Upper lobe of left lung (tissue), 6 donors: Measurements from ENCODE around the gene KNSTRN. TPM values are rescaled to one million over a fixed set of nuclear protein-coding genes. Genes with fewer than 3 reads are reported as not detected.

Experiments
- ATAC-seq, 2 donors: fragments of 200-7000 bp; cut with Tn5 transposase; one replicate each; pipeline ENCODE4 v1.9.1; 2022; ENCODE audit warnings: mild to moderate bottlenecking in 2 of 2, moderate library complexity in 2 of 2; ENCODE audit not compliant: low FRiP score in 2 of 2
- DNase-seq, 2 donors: peaks; one replicate each; pipeline ENCODE4 v3.0.0-alpha.2; 2019 to 2020
- H3K27ac ChIP-seq, 4 donors: fragments of 200-600 bp; sonication (generic); one replicate each; pipeline ENCODE4 v1.5.1; 2016 to 2019
- H3K27me3 ChIP-seq, 4 donors: fragments of 200-600 bp; sonication (generic); one replicate each; pipeline ENCODE4 v1.5.1; 2017 to 2019
- H3K36me3 ChIP-seq, 4 donors: fragments of 200-600 bp; sonication (generic); one replicate each; pipeline ENCODE4 v1.5.1; 2016 to 2019
- H3K4me1 ChIP-seq, 4 donors: fragments of 200-600 bp; sonication (generic); one replicate each; pipeline ENCODE4 v1.5.1; 2018 to 2019
- H3K4me3 ChIP-seq, 4 donors: fragments of 200-600 bp; sonication (generic); one replicate each; pipeline ENCODE4 v1.5.1; 2017 to 2019; ENCODE audit warnings: mild to moderate bottlenecking in 2 of 4, moderate library complexity in 1 of 4
- H3K9me3 ChIP-seq, 4 donors: fragments of 200-600 bp; sonication (generic); one replicate each; pipeline ENCODE4 v1.5.1; 2018 to 2019
- CTCF ChIP-seq, 6 experiments: fragments of 450-650 bp in 4 of 6; fragments of 200-600 bp in 2 of 6; sonication (generic) in 2 of 6; IDR thresholded peaks; one replicate each; pipeline ENCODE4 v1.5.1; 2016 to 2019; ENCODE audit warnings: antibody characterized with exemption in 6 of 6
- EP300 ChIP-seq, 4 donors: sonication (generic); formaldehyde crosslinking; IDR thresholded peaks; one replicate each; pipeline ENCODE4 v1.5.1; 2017; ENCODE audit warnings: antibody characterized with exemption in 4 of 4, control low read depth in 2 of 4
- POLR2A ChIP-seq, 4 donors: fragments of 450-650 bp; IDR thresholded peaks; one replicate each; pipeline ENCODE4 v1.5.1; 2016 to 2017; ENCODE audit warnings: antibody characterized with exemption in 4 of 4, mild to moderate bottlenecking in 2 of 4
- POLR2AphosphoS5 ChIP-seq, 2 donors: sonication (generic); formaldehyde crosslinking; IDR thresholded peaks; one replicate each; pipeline ENCODE4 v1.5.1; 2017; ENCODE audit warnings: antibody characterized with exemption in 2 of 2
- WGBS, 2 donors: methylation state at CpG; one replicate each; pipeline ENCODE4 v1.1.5; 2017 to 2018; 5-methylcytosine and 5-hydroxymethylcytosine counted together
- total RNA-seq, 6 donors: library from RNA; depleted of rRNA in 4 of 6; stranded (reverse); fragments of >200 nt in 4 of 6; gene quantifications; one replicate each; pipeline versions ENCODE4 v1.1.0 to v1.2.1, GENCODE V29; 2016 to 2021
- donor health status: DM: no; HTN: no; CAD: no; lungs with moderate emphysema.
- donor health status: DM: no; HTN: yes; CAD: no; lungs with severe emphysema.

KNSTRN gene
- total RNA-seq, 6 donors from 2014 or later, result 10.6 to 27.6 (median 17.3) TPM

GRCh38 chr15:40361640-40362039 is 20.9 kb upstream of the KNSTRN start:
- H3K9me3 ChIP-seq, result no peaks in the 10 kb centered on the region
- H3K4me1 ChIP-seq, result peaks cover 9 to 19% (median 15%) of the 10 kb centered on the region in 4 donors
- WGBS, 2 donors, result 86 to 100% methylated on average over 1 to 2 of the region's 2 CpGs
- H3K27me3 ChIP-seq, result no peaks in the 10 kb centered on the region
- no peak for TF ChIP-seq POLR2AphosphoS5 (IDR thresholded peaks at IDR 0.05)
- no peak for TF ChIP-seq POLR2A (IDR thresholded peaks at IDR 0.05)
- TF ChIP-seq CTCF (IDR thresholded peaks at IDR 0.05), result no peak
- TF ChIP-seq EP300 (IDR thresholded peaks at IDR 0.05), result no peak
- no peak overlapping the region for H3K4me3 ChIP-seq
- H3K36me3 ChIP-seq, result no peaks in the 10 kb centered on the region
- DNase-seq, result no peak
- no peak overlapping the region for H3K27ac ChIP-seq
- no peak for ATAC-seq

- no peaks in the 10 kb centered on the region for H3K9me3 ChIP-seq
- WGBS, 2 donors, result 84 to 90% methylated on average over 7 to 8 of the region's 8 CpGs
- peak in 1 of 2 donors; percentile 64 for DNase-seq
Measured at GRCh38 chr15:40363611-40364010, 18.9 kb upstream of the KNSTRN start.

GRCh38 chr15:40364251-40364650 is 18.3 kb upstream of the KNSTRN start:
- no peaks in the 10 kb centered on the region for H3K36me3 ChIP-seq
- DNase-seq (peak in 1 of 2 donors; percentile 29), ATAC-seq (no peak)
- no peak overlapping the region for H3K4me3 ChIP-seq
- H3K4me1 ChIP-seq, result peaks cover 13 to 17% (median 14%) of the 10 kb centered on the region in 4 donors
- 79 to 80% methylated on average over 6 of the region's 6 CpGs for WGBS, 2 donors
- H3K9me3 ChIP-seq, result no peaks in the 10 kb centered on the region
- TF ChIP-seq POLR2AphosphoS5 (IDR thresholded peaks at IDR 0.05), result no peak
- TF ChIP-seq POLR2A (IDR thresholded peaks at IDR 0.05), result no peak
- TF ChIP-seq EP300 (IDR thresholded peaks at IDR 0.05), result no peak
- no peak for TF ChIP-seq CTCF (IDR thresholded peaks at IDR 0.05)
- no peaks in the 10 kb centered on the region for H3K27me3 ChIP-seq
- H3K27ac ChIP-seq, result no peak overlapping the region

More at GRCh38 chr15:40363611-40364010, 18.9 kb upstream of the KNSTRN start:
- no peaks in the 10 kb centered on the region for H3K36me3 ChIP-seq
- no peaks in the 10 kb centered on the region for H3K27me3 ChIP-seq
- no peak overlapping the region for H3K27ac ChIP-seq
- TF ChIP-seq EP300 (IDR thresholded peaks at IDR 0.05) (no peak), CTCF (IDR thresholded peaks at IDR 0.05) (no peak), POLR2A (IDR thresholded peaks at IDR 0.05) (no peak), POLR2AphosphoS5 (IDR thresholded peaks at IDR 0.05) (no peak)
- peaks cover 16 to 21% (median 19%) of the 10 kb centered on the region in 4 donors for H3K4me1 ChIP-seq
- H3K4me3 ChIP-seq, result no peak overlapping the region
- no peak for ATAC-seq

- no peaks in the 10 kb centered on the region for H3K27me3 ChIP-seq
- H3K9me3 ChIP-seq, result no peaks in the 10 kb centered on the region
- peaks cover 13 to 17% (median 14%) of the 10 kb centered on the region in 4 donors for H3K4me1 ChIP-seq
- no peaks in the 10 kb centered on the region for H3K36me3 ChIP-seq
- 83 to 89% methylated on average over 3 to 5 of the region's 5 CpGs for WGBS, 2 donors
- TF ChIP-seq POLR2AphosphoS5 (IDR thresholded peaks at IDR 0.05) (no peak), EP300 (IDR thresholded peaks at IDR 0.05) (no peak), POLR2A (IDR thresholded peaks at IDR 0.05) (no peak), CTCF (IDR thresholded peaks at IDR 0.05) (no peak)
- no peak overlapping the region for H3K4me3 ChIP-seq
- H3K27ac ChIP-seq, result no peak overlapping the region
- no peak for ATAC-seq
- no peak for DNase-seq
Measured at GRCh38 chr15:40365016-40365415, 17.5 kb upstream of the KNSTRN start.
